ENCODE data around the gene FAM3C. TPM values are rescaled to one million over a fixed set of nuclear protein-coding genes. Genes with fewer than 3 reads are reported as not detected.

Gene FAM3C
- 10 to 100 TPM; 23.7 to 30.3 TPM for total RNA-seq

GRCh38 chr7:121395961-121396757 is at the start of gene FAM3C:
Gene FAM3C (minus strand): TSS chr7:121396308. CDS start chr7:121382969, 13,339 bp downstream.

DNA sequence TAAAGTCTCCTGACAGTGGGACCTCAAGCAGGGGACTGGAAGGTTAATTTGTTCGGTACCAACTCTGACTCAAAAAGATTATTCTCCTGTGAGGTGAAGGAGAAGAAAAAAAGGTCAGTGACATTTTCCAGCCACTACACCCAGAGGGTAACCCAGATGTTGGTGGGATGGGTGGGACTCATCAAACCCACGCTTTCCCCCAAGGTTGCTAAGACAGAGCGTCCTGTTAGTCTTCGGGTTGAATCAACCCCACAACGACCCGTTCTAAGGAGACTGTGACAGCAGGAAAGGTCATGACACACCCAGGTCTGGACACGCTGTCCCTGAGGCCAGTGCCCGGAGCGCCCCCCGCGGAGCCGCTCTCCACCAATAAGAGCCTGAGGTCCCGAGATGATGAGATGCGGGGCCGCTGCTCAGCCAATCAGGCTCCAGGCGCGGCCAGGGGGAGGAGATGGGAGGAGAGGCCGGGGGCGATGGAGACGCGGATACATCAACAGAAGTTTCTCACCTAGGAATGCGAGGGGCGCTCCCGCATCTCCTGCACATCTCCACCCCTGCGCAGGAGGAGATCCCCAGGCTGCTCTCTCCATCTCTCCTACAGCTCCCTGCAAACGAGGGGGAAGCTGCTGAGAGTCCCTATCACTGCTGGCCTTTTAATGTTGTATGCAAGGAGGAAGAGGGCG is 67.5 kb downstream of the FAM3C start, which contains the start of gene WNT16:
WNT16 (plus strand) TSS at position 493 of the 683 bp plus-strand sequence. CDS start 293 bp downstream, outside the sequence.

Other genes starting within 250 kb of the FAM3C start
- gene WNT16, start 67.3 kb downstream of the FAM3C start, total RNA-seq: not detected

Data from melanocyte of skin (primary cell).